ENCODE results near the gene SRP68.

SRP68 gene

GRCh38 chr17:76018340-76018680 is 54.0 kb downstream of the SRP68 start:
- in situ Hi-C loops (cut with MboI; ENCODE audit: low sequenced_read_pairs): no loop called here
- no peak for DNase-seq (ENCODE audit: low spot score in 2 of 2)
- Histone ChIP-seq H3K4me3 (no peak overlapping the region), H3K27me3 (ENCODE audit: low read depth) (no peaks in the 10 kb centered on the region), H3K9me3 (no peaks in the 10 kb centered on the region), H3K4me1 (no peaks in the 10 kb centered on the region), H3K36me3 (replicated peaks) (no peaks in the 10 kb centered on the region)

GRCh38 chr17:76017481-76018339 is 54.6 kb downstream of the SRP68 start:
- H3K4me3 ChIP-seq: no peak overlapping the region
- H3K36me3 ChIP-seq (replicated peaks): no peaks in the 10 kb centered on the region
- no peaks in the 10 kb centered on the region for H3K4me1 ChIP-seq
- no peaks in the 10 kb centered on the region for H3K27me3 ChIP-seq (ENCODE audit: low read depth)
- in situ Hi-C loops (cut with MboI; ENCODE audit: low sequenced_read_pairs): no loop called here
- no peaks in the 10 kb centered on the region for H3K9me3 ChIP-seq
- DNase-seq (ENCODE audit: low spot score in 2 of 2): no peak

- Histone ChIP-seq H3K4me1 (no peaks in the 10 kb centered on the region), H3K9me3 (no peaks in the 10 kb centered on the region), H3K36me3 (replicated peaks) (no peaks in the 10 kb centered on the region), H3K4me3 (no peak overlapping the region), H3K27me3 (ENCODE audit: low read depth) (no peaks in the 10 kb centered on the region)
- in situ Hi-C loops (cut with MboI; ENCODE audit: low sequenced_read_pairs): loop anchor here (5.0 kb wide), 1 partner anchor 277 kb away; no protein-coding TSS in a partner anchor
- DNase-seq (ENCODE audit: low spot score in 2 of 2): no peak
Measured at GRCh38 chr17:76014925-76015261, 57.4 kb downstream of the SRP68 start.

GRCh38 chr17:76014100-76014924 is 58.0 kb downstream of the SRP68 start:
- no peaks in the 10 kb centered on the region for H3K4me1 ChIP-seq
- H3K9me3 ChIP-seq: no peaks in the 10 kb centered on the region
- H3K4me3 ChIP-seq: no peak overlapping the region
- peak; percentile 65 to 89 for DNase-seq (ENCODE audit: low spot score in 2 of 2)
- no peaks in the 10 kb centered on the region for H3K36me3 ChIP-seq (replicated peaks)
- no peaks in the 10 kb centered on the region for H3K27me3 ChIP-seq (ENCODE audit: low read depth)
- in situ Hi-C loops (cut with MboI; ENCODE audit: low sequenced_read_pairs): loop anchor here (5.0 kb wide), 1 partner anchor 278 kb away; no protein-coding TSS in a partner anchor

GRCh38 chr17:76013377-76013932 is 58.9 kb downstream of the SRP68 start:
- H3K27me3 ChIP-seq (ENCODE audit: low read depth): no peaks in the 10 kb centered on the region
- in situ Hi-C loops (cut with MboI; ENCODE audit: low sequenced_read_pairs): loop anchor here (5.0 kb wide), 1 partner anchor 279 kb away; no protein-coding TSS in a partner anchor
- H3K36me3 ChIP-seq (replicated peaks): no peaks in the 10 kb centered on the region

DNA sequence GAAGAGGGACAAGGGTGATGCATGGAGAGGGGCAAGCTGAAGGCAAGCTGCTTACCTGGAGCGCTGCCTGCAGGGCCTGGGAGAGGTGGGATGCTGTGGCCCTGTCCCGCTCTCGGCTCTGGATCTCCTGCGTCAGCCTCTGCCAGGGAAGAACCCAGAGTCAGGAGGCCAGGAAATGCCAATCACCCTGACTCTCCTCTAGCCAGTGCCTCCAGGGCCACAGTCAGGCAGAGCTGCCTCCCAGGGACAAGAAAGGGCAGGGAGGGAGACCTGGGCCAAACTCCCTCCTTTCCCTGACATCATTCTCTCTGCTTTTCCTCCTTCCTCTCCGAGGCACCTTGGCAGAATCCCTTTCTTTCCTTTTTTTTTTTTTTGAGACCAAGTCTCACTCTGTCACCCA is 60.4 kb downstream of the SRP68 start:
- Histone ChIP-seq H3K4me1 (no peaks in the 10 kb centered on the region), H3K36me3 (replicated peaks) (no peaks in the 10 kb centered on the region), H3K4me3 (no peak overlapping the region), H3K27me3 (ENCODE audit: low read depth) (no peaks in the 10 kb centered on the region), H3K9me3 (no peaks in the 10 kb centered on the region)
- in situ Hi-C loops (cut with MboI; ENCODE audit: low sequenced_read_pairs): loop anchor here (5.0 kb wide), 1 partner anchor 280 kb away; no protein-coding TSS in a partner anchor
- DNase-seq (ENCODE audit: low spot score in 2 of 2): no peak

More at GRCh38 chr17:76013377-76013932, 58.9 kb downstream of the SRP68 start:
- Histone ChIP-seq H3K9me3 (no peaks in the 10 kb centered on the region), H3K4me1 (no peaks in the 10 kb centered on the region), H3K4me3 (no peak overlapping the region)
- no peak for DNase-seq (ENCODE audit: low spot score in 2 of 2)

GRCh38 chr17:76009969-76010661 is 62.2 kb downstream of the SRP68 start:
- in situ Hi-C loops (cut with MboI; ENCODE audit: low sequenced_read_pairs): loop anchor here (5.0 kb wide), 2 partner anchors 103 to 282 kb away; no protein-coding TSS in a partner anchor
- Histone ChIP-seq H3K27me3 (ENCODE audit: low read depth) (no peaks in the 10 kb centered on the region), H3K4me1 (no peaks in the 10 kb centered on the region)

DNA sequence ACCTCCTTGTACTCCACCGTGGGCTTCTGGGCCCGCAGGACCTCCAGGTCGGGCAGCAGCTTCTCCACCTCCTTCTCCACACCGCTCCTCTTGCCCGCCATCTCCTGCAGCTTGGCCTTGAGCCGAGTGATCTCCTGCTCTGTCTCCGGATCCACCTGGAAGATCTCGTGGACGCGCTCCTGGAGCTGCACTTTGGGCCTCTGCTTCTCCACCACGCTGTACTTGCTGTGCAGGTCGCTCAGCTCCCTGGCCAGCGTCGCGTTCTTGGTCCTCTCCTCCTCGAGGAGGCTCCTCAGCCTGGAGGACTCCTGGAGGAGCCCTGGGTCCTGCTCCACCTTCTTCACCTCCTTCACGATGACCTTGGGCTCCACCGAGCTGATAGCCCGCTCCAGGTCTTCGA is 62.9 kb downstream of the SRP68 start:
- Histone ChIP-seq H3K9me3 (no peaks in the 10 kb centered on the region), H3K36me3 (replicated peaks) (no peaks in the 10 kb centered on the region), H3K4me3 (no peak overlapping the region), H3K4me1 (no peaks in the 10 kb centered on the region), H3K27me3 (ENCODE audit: low read depth) (no peaks in the 10 kb centered on the region)
- DNase-seq (ENCODE audit: low spot score in 2 of 2): no peak
- in situ Hi-C loops (cut with MboI; ENCODE audit: low sequenced_read_pairs): loop anchor here (5.0 kb wide), 1 partner anchor 102 kb away; no protein-coding TSS in a partner anchor

More at GRCh38 chr17:76009969-76010661, 62.2 kb downstream of the SRP68 start:
- Histone ChIP-seq H3K4me3 (no peak overlapping the region), H3K9me3 (no peaks in the 10 kb centered on the region), H3K36me3 (replicated peaks) (no peaks in the 10 kb centered on the region)
- no peak for DNase-seq (ENCODE audit: low spot score in 2 of 2)

- H3K9me3 ChIP-seq: no peaks in the 10 kb centered on the region
- H3K4me1 ChIP-seq: no peaks in the 10 kb centered on the region
- no peaks in the 10 kb centered on the region for H3K36me3 ChIP-seq (replicated peaks)
- no peak for DNase-seq (ENCODE audit: low spot score in 2 of 2)
- no peaks in the 10 kb centered on the region for H3K27me3 ChIP-seq (ENCODE audit: low read depth)
- in situ Hi-C loops (cut with MboI; ENCODE audit: low sequenced_read_pairs): loop anchor here (5.0 kb wide), 1 partner anchor 102 kb away; no protein-coding TSS in a partner anchor
- H3K4me3 ChIP-seq: no peak overlapping the region
Measured at GRCh38 chr17:76008630-76009425, 63.5 kb downstream of the SRP68 start.

GRCh38 chr17:76008208-76008607 is 64.1 kb downstream of the SRP68 start:
- DNase-seq (ENCODE audit: low spot score in 2 of 2): no peak
- in situ Hi-C loops (cut with MboI; ENCODE audit: low sequenced_read_pairs): loop anchor here (5.0 kb wide), 1 partner anchor 101 kb away; no protein-coding TSS in a partner anchor
- Histone ChIP-seq H3K4me3 (no peak overlapping the region), H3K36me3 (replicated peaks) (no peaks in the 10 kb centered on the region), H3K4me1 (no peaks in the 10 kb centered on the region), H3K9me3 (no peaks in the 10 kb centered on the region), H3K27me3 (ENCODE audit: low read depth) (no peaks in the 10 kb centered on the region)

GRCh38 chr17:76007850-76008165 is 64.5 kb downstream of the SRP68 start:
- Histone ChIP-seq H3K27me3 (ENCODE audit: low read depth) (no peaks in the 10 kb centered on the region), H3K9me3 (no peaks in the 10 kb centered on the region), H3K4me1 (no peaks in the 10 kb centered on the region), H3K4me3 (no peak overlapping the region), H3K36me3 (replicated peaks) (no peaks in the 10 kb centered on the region)
- in situ Hi-C loops (cut with MboI; ENCODE audit: low sequenced_read_pairs): loop anchor here (5.0 kb wide), 1 partner anchor 101 kb away; no protein-coding TSS in a partner anchor
- DNase-seq (ENCODE audit: low spot score in 2 of 2): no peak

DNA sequence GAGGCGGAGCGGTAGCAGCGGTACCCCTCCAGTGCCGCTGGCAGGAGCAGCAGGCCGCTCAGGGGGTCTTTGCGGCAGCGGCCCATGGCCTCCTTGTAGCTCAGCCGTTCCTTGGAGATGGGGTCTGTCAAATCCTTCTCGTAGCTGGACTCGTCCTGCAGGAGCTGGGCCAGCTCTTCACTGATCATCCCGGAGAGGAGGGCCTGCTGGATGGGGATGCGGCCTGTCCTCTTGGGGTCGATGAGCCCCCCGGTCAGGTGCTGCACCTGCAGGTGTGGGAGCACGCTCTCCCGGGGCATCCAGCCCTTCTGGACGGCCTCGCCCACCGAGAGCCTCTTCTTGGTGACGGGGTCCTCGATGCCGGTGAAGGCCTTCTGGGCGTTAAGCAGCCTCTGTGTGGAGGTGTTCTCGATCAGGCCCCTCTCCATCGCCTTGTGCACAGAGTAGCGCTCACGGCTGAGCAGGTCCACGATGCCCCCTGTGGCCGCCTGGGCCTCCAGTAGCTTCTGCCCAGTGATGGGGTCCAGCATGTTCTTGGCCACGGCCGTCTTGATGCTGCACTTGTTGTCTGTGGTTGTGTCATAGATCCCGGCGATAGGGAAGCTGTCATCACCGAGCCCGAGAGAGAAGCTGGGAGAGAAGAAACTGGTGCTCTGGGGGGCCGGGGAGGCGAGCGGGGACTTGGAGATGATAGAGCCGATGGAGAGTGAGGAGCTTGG is 65.0 kb downstream of the SRP68 start:
- Histone ChIP-seq H3K27me3 (ENCODE audit: low read depth) (no peaks in the 10 kb centered on the region), H3K4me1 (no peaks in the 10 kb centered on the region), H3K36me3 (replicated peaks) (no peaks in the 10 kb centered on the region), H3K4me3 (no peak overlapping the region), H3K9me3 (no peaks in the 10 kb centered on the region)
- DNase-seq (ENCODE audit: low spot score in 2 of 2): no peak
- in situ Hi-C loops (cut with MboI; ENCODE audit: low sequenced_read_pairs): loop anchor here (5.0 kb wide), 1 partner anchor 100 kb away; no protein-coding TSS in a partner anchor
